Cortex of kidney (tissue), 1 donor: ENCODE data around the gene ACSBG1.

Experiments used
- DNase-seq: peaks from one replicate; lab custom pipeline; 2025; lab: John Stamatoyannopoulos, UW

The ACSBG1 gene

DNA sequence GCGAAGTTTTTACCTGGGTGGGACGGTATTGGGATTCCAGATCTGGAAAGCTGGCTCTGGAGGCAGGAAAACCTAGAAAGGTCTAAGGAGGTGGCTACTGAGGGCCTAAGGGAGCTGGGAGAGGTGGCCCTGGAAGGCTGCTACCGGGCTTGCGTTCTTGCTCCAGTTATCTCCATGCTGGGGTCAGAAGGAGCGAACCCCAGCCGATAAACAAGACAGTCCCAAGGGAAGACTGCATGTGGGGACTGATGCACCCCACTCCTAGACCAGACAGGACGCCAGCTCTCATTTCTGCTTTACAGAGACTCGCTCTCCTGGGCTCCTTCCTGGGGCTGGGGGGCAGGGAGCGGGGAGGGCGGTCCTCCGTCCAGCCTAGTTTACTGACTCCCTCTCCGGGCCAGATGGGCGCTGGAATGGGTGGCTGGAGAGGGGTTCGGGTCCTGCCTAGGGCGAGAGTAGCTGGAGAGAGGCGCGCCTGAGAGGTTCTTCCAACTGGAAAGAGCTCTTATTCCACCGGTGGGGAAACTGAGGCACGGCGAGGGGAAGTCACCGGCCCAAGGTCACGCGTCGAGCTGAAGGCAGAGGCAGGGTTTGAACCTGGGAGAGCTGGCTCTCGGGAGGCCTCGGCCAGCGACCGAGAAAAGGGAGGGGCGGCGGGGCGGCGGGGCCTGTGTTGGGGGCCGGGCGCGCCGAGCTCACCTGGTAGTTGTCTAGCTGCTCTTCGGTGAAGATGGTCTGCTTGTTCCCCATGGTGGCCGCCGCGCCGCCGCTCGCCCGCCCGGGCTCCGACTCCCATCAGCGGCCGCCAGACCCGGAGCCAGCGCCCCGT lies 103.7 kb downstream of the ACSBG1 start:
- DNase-seq, result no peak

DNA sequence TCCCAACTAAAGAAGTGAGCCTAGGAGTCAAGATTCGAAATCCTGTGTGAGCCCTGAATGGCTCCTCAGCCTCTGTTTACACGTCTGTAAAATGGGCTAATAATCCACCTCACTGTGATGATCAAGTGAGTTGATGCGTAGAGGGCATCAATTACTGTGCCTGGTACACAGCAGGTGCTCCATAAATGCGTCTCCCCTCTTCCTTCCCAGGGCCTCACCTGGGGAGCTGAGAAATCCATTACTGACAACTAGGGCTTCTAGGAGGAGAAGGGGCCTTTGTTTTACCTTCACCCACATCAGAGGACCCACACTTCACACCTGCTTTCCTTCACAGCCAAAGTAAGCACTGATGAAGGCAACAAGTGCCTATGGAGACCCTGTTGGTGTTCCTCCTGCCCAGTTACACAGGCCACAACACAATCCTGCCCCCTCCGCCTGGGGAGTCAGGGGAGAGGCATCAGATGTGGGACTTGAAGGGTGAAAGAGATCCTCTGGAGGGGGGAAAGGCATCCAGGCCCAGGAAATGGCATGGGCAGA lies 104.5 kb downstream of the ACSBG1 start:
- DNase-seq, result no peak

DNA sequence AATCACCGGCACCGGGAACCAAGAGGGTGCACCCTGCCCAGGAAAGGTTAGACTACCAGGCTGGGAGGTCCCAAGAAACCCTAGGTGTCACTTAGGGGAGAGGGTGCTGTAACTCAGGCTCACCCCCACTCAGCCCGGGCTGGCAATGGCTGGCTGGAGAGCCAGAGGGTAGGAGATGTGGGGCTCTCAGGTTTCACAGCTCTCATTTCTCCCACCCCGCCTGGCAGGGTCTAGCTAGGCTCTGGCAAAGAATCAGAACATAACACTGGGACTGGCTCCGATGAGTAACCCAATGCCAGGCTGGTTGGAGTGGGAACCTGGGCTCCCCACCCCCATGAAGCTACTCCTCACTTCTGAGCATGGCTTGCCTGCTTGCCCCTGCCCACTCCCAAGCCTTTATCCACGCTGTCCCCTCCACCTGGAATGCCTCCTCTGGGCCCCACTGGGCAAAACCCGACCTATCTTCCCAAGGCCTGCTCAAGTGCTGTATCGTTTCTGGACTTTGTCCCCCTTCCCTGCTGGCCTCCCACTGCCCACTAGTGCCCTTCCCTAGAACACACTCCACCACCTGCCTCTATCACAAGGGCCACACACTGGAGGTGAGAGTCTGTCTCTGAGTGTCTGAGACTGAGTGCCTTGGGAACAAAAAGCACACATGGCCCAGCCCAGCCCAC lies 105.2 kb downstream of the ACSBG1 start:
- no peak for DNase-seq

DNA sequence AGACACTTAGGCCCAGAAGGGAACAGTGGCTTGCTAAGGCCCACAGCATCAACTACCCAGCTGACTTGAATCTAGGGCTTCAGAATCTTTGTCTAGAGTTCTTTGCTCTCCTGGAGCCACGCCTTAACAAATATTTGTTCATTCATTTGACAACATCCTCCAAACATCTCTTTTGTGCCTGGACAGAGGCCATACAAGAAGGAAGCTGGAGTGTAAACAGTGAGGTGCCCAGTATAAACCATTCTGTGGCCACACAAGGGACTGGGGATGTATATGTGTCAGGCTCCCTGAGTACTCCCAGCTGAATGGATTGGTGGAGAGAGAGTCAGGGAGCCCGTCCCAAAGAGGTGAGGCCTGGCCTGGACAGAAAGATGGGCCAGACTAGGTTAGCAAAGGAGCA lies 106.5 kb downstream of the ACSBG1 start:
- DNase-seq, result no peak

DNA sequence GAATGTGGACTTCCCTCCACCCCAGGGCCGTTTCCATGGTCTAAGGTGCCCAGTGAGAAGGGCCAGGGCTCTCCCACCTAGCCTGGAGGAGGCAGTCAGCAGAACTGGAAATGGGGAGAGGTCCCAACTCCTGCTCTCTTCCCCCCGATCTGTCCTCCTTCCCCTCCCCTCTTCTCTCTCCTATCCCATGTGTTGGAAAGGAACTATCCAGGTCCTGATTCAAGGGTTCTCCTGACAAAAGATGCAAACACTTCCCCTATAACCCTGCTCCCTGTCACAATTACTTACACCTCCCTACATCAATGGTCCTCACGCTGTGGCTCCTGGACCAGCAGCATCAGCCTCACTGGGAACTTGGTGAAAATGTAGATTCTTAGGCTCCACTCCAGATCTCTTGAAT lies 109.1 kb downstream of the ACSBG1 start:
- no peak for DNase-seq

DNA sequence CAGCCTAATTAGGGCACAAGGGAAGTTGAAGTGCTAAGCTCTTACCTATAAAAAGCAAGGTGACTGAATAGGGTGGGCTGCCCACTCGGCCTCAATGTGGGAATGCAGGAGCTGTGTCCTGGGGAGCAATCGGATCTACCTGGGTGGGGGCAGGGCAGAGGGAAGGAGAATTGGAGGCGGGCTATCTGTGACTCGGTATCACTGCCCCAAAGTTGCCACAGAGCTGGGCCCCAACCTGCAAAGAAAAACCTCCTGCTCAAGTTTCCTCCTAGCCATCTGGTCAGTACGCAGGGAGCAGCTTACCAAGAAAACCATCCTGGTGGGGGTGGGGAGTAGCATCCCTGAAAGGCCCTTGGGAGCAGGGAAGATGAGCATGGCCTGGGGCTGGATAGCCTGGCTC lies 113.8 kb downstream of the ACSBG1 start:
- no peak for DNase-seq
